Left renal cortex interstitium (tissue), 4 donors: ENCODE data around the gene MYBPC2. TPM values are rescaled to one million over a fixed set of nuclear protein-coding genes. Genes with fewer than 3 reads are reported as not detected.

Experiments used
- DNase-seq, 4 donors: peaks; one replicate each; pipeline ENCODE4 v3.0.0-alpha.2; 2013; ENCODE audit warnings: low read depth in 4 of 4, low spot score in 2 of 4, missing footprints in 1 of 4
- polyA plus RNA-seq, 4 donors: library from polyadenylated mRNA; unstranded; fragments of 120-200 nt; gene quantifications; one replicate each; pipeline ENCODE4 v1.2.1, GENCODE V29; 2013; ENCODE audit not compliant: insufficient read length in 4 of 4

MYBPC2 gene
- polyA plus RNA-seq, 4 donors = 0.86 to 1.9 (median 1.2) TPM

GRCh38 chr19:50406829-50407228, 25.9 kb upstream of the MYBPC2 start:
- no peak for DNase-seq

DNA sequence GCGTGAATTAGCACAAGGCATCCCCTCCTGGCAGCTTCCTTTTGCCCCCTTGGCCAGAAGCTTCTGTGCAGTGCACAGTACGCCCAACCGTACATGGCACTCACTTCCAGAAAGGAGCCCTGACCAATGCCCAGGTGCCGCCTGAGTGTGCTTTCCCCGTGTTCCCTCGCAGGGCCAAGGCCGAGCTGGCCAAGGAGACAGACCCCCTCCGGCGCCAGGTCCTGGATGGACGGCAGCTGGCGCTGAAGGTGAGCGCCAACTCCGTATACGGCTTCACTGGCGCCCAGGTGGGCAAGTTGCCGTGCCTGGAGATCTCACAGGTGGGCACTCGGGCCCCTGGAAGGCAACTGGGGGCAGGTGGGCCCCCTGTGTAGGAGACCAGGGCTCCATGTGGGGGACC, 23.3 kb upstream of the MYBPC2 start:
- DNase-seq = no peak

- DNase-seq = no peak
These were observed 22.6 kb upstream of the MYBPC2 start for GRCh38 chr19:50410109-50410508.

DNA sequence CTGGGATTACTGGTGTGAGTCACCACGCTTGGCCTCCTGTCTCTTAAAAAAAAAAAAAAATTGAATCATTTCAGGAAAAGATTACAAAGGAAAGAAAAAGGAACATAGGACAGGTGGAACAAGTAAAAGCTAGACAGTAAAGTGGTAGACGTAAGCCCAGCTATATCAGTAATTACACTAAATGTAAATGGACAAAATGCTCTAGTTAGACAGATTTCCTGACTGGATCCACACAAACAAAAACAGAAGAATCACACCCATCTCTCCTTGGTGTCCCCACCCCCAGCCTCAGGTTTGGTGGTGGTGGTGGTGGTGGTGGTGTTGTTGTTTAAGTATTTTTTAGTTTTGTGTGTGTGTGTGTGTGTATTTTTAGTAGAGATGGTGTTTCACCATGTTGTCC, 20.3 kb upstream of the MYBPC2 start:
- DNase-seq = no peak

- DNase-seq = no peak
These were observed 19.6 kb upstream of the MYBPC2 start for GRCh38 chr19:50413096-50413495.

DNA sequence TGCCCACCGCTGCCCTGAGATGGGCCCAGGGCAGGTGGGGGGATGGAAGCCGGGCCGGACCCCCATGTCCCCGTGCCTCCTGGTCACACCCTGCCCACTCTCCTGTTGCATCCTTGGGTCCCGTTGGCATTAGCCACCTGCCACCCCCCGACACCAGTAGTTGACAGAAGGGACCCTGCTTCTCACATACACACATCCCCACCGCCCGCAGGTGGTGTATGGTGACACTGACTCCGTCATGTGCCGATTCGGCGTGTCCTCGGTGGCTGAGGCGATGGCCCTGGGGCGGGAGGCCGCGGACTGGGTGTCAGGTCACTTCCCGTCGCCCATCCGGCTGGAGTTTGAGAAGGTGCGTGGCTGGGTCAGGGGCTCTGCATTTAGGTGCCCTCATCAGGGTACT, 19.2 kb upstream of the MYBPC2 start:
- no peak for DNase-seq

GRCh38 chr19:50414864-50415660, 17.6 kb upstream of the MYBPC2 start:
- peak in 2 of 4 donors; percentile 13 to 50 for DNase-seq

DNA sequence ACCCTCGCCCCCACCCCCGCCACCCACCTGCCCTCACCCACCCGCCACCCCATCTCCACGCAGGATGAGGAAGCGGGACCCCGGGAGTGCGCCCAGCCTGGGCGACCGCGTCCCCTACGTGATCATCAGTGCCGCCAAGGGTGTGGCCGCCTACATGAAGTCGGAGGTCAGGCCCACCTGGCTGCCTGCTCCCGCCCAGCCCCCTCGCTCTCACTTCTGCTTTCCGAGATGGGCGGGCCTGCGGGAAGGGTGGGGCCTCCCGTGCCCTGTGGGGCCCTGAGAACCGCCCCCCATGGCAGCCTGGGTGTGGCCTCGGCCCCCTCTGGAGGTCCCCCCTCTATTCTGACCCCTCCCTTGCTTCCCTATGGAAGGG, 17.0 kb upstream of the MYBPC2 start:
- no peak for DNase-seq

- no peak for DNase-seq
These were observed 16.4 kb upstream of the MYBPC2 start for GRCh38 chr19:50416034-50416977.

GRCh38 chr19:50417111-50418081, 15.3 kb upstream of the MYBPC2 start:
- DNase-seq = no peak

DNA sequence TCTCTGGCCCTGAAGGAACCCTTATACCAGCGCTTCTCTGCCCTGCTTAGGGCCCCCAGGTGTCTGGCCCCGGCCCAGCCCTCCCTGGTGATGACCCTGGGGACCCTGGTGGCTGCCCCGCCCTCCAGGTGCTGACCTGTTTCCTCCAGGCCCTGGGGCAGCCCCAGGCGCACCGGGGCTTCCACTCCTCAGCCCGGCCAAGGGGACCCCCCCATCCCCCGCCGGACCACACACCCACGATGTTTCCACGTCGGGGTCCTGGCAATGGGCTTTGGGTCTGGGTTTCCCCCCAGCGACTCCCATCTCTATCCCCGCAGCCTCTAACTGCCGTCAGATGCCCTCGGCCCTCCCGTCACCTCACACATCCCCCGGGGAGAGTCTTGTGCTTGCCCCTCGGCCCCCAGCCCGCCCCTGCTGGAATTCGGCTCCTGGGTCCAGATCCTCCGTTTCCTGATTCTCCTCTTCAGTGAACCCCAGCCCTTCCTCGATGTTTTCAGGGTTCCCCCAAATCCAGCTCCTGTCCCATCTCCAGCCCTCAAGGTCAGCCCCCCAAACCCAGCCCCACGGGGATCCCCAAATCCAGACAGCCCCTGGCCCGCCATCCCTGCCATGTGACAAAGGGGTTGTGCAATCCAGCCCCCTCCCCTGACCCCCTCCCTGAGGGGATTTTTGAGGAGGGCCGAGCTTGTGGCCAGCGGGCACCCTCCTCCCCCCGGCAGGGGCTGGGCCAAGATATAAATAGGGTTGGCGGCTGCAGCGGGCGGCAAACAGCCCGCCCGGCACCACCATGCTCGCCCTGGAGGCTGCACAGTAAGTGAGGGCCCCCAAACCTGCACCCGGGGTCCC, 14.3 kb upstream of the MYBPC2 start, which contains the start of gene SPIB:
Gene SPIB (plus strand): TSS at position 763 of the 846 bp plus-strand sequence. CDS start 25 bp downstream, at position 788.
- DNase-seq = no peak

DNA sequence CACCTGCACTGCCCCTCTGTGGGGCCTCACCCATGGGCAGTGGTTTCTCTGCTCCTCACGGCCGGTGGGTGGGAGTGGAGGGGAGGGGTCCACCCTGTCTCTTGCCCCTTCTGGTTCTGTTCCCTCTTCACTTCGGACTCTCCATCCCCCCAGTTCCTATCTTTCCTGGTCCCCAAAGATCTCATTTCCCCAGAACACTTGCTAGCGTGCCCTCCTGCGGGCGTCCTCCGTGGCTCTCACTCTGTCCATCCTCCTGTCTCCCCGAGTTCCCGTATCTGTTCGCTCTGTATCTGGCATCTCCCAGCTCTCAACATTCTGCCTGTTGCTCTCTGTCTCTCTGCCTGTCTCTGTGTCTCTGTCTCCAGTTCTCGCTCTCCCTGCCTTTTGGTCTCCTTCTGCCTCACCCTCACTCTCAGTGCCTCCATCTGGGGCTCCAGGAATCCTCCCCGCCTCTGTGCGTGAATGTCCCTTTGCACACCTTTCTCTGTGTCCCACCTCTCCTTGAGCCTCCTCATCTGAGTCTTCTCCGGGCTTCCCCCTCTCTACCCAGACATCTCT, 13.6 kb upstream of the MYBPC2 start:
- DNase-seq = no peak

DNA sequence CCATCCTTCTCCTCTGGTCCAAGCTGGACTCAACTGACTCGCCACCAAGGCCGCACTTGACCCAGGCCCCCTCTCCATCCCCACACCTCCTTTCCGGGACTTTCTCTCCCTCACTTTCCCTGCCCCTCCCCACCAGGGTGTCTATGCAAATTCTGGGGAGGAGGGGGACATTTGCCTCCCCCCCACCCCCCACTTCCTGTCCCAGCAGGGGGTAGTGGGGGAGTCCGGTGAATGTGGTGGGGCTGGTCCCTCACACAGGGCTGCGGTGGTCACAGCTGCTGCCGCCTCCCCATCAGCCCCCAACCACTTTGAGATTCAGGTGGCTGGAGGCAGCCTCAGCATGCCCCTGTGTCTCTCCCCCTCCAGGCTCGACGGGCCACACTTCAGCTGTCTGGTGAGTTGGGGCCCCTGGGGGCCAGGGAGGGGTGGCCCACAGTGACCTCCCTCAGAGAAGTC, 13.1 kb upstream of the MYBPC2 start:
- DNase-seq = no peak

DNA sequence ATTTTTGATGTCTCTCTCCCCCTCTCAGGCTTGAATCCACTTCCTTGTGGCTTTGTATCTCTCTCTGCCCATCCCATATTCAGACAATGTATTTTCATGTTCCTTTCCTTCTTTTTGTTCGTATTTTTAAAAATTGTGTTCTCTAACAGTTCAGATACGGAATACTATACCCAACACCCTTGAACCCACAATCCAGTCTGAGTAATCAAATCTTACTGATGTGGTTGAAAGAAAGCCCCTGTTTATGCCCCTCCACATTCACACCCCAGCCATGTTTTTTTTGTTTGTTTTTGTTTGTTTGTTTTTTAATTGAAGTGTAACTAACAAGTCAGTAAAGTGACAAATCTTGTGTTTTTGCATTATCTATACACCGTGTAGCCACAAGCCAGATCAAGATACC, 12.6 kb upstream of the MYBPC2 start:
- DNase-seq = no peak

- DNase-seq = no peak
These were observed 11.9 kb upstream of the MYBPC2 start for GRCh38 chr19:50420808-50421207.

GRCh38 chr19:50422397-50423278, 10.1 kb upstream of the MYBPC2 start:
- no peak for DNase-seq

- no peak for DNase-seq
These were observed 9.2 kb upstream of the MYBPC2 start for GRCh38 chr19:50423279-50424113.
